Cardiac muscle cell (in vitro differentiated cells and primary cell): ENCODE data around the gene TIMM17B. TPM values are rescaled to one million over a fixed set of nuclear protein-coding genes. Genes with fewer than 3 reads are reported as not detected.

Experiments used
- DNase-seq, 2 donors: peaks; one replicate each; pipeline versions ENCODE4 v3.0.0 to v3.0.0-alpha.2; 2010 to 2017; ENCODE audit warnings: low read depth in 1 of 2, low spot score in 1 of 2
- H3K27ac ChIP-seq: fragments of 200-600 bp; sonication (generic); 2 replicates; pipeline ENCODE4 v1.5.1; 2016
- H3K27me3 ChIP-seq: fragments of 200-600 bp; sonication (generic); 2 replicates; pipeline ENCODE4 v1.6.0; 2016; ENCODE audit warnings: control low read depth
- H3K36me3 ChIP-seq: fragments of 200-600 bp; sonication (generic); 2 replicates; pipeline ENCODE4 v1.5.1; 2016; ENCODE audit warnings: control low read depth
- H3K4me1 ChIP-seq: fragments of 200-600 bp; sonication (generic); 2 replicates; pipeline ENCODE4 v1.8.1; 2017; ENCODE audit warnings: low read depth, mild to moderate bottlenecking, mixed run types
- H3K4me3 ChIP-seq: fragments of 200-600 bp; sonication (generic); 2 replicates; pipeline ENCODE4 v1.5.1; 2016; ENCODE audit warnings: mild to moderate bottlenecking
- H3K9me3 ChIP-seq: fragments of 200-600 bp; sonication (generic); 2 replicates; pipeline ENCODE4 v1.5.1; 2017; ENCODE audit warnings: low read depth, mild to moderate bottlenecking, control low read depth
- CTCF ChIP-seq: IDR thresholded peaks from 2 replicates; pipeline ENCODE4 v1.5.1; 2012; ENCODE audit warnings: low read depth, mild to moderate bottlenecking, low read length
- polyA plus RNA-seq: library from polyadenylated mRNA; unstranded; fragments of >200 nt; fragmentation: Nextera tagmentation; extraction: Ambion mirVana; gene quantifications from 2 replicates; pipeline ENCODE4 v1.2.1, GENCODE V29; 2016
- total RNA-seq: library from RNA; depleted of rRNA; stranded (reverse); fragments of >200 nt; gene quantifications from 2 replicates; pipeline ENCODE4 v1.2.3, GENCODE V29; 2016

The TIMM17B gene
- total and polyA plus RNA-seq, 2 experiments from 2014 or later = 127 to 219 TPM

GRCh38 chrX:48920718-48921104, 23.1 kb upstream of the TIMM17B start:
- no peak for DNase-seq
- no peak overlapping the region for H3K27ac ChIP-seq
- H3K4me3 ChIP-seq = no peak overlapping the region
- H3K4me1 ChIP-seq = peaks cover 7% of the 10 kb centered on the region
- no peak for TF ChIP-seq CTCF
- no peaks in the 10 kb centered on the region for H3K27me3 ChIP-seq
- H3K9me3 ChIP-seq = no peaks in the 10 kb centered on the region
- H3K36me3 ChIP-seq = no peaks in the 10 kb centered on the region

- Histone ChIP-seq H3K4me3 (peak overlapping the region; percentile 70), H3K27ac (peak overlapping the region; percentile 83), H3K9me3 (no peaks in the 10 kb centered on the region), H3K4me1 (peaks cover 7% of the 10 kb centered on the region), H3K27me3 (no peaks in the 10 kb centered on the region), H3K36me3 (no peaks in the 10 kb centered on the region)
- no peak for TF ChIP-seq CTCF
- no peak for DNase-seq
Observed at GRCh38 chrX:48919947-48920717, 22.6 kb upstream of the TIMM17B start.

GRCh38 chrX:48919360-48919841, 21.8 kb upstream of the TIMM17B start:
- Histone ChIP-seq H3K27ac (peak overlapping the region; percentile 83), H3K27me3 (no peaks in the 10 kb centered on the region)

GRCh38 chrX:48918643-48919340, 21.2 kb upstream of the TIMM17B start, which contains the start of gene PIM2:
Gene PIM2, minus strand, starts transcription at chrX:48919024. Its CDS starts 190 bp downstream, at chrX:48918834.
- no peak for TF ChIP-seq CTCF
- Histone ChIP-seq H3K4me3 (peak within 1 kb of the TSS; percentile 70), H3K4me1 (peaks cover 7% of the 10 kb centered on the region), H3K27ac (peak within 1 kb of the TSS; percentile 83), H3K27me3 (no peaks in the 10 kb centered on the region), H3K36me3 (peaks cover 4% of the 10 kb centered on the region), H3K9me3 (no peaks in the 10 kb centered on the region)
- DNase-seq = peak; percentile 85 to 99

More at GRCh38 chrX:48919360-48919841, 21.8 kb upstream of the TIMM17B start:
- Histone ChIP-seq H3K9me3 (no peaks in the 10 kb centered on the region), H3K36me3 (no peaks in the 10 kb centered on the region), H3K4me3 (peak overlapping the region; percentile 70), H3K4me1 (peaks cover 7% of the 10 kb centered on the region)
- no peak for TF ChIP-seq CTCF
- no peak for DNase-seq

- Histone ChIP-seq H3K36me3 (peaks cover 6% of the 10 kb centered on the region), H3K4me3 (peak overlapping the region; percentile 70), H3K4me1 (peaks cover 7% of the 10 kb centered on the region), H3K27me3 (no peaks in the 10 kb centered on the region), H3K27ac (no peak overlapping the region), H3K9me3 (no peaks in the 10 kb centered on the region)
- no peak for DNase-seq
- TF ChIP-seq CTCF = no peak
Observed at GRCh38 chrX:48918301-48918642, 20.7 kb upstream of the TIMM17B start.
